CD14-positive monocyte (primary cell): Measurements from ENCODE around the gene DNM2. TPM values are rescaled to one million over a fixed set of nuclear protein-coding genes. Genes with fewer than 3 reads are reported as not detected.

Experiments
- DNase-seq, 3 donors: peaks; one replicate each; pipeline ENCODE4 v3.0.0-alpha.2; 2011 to 2022
- H2AFZ ChIP-seq: 2 replicates; pipeline ENCODE4 v1.6.0; 2012; ENCODE audit warnings: mild to moderate bottlenecking, low read depth, low read length, inconsistent platforms; ENCODE audit not compliant: insufficient read depth, poor library complexity, severe bottlenecking
- H3K27ac ChIP-seq, 2 donors: 1 replicate in 1 of 2; 2 replicates in 1 of 2; pipeline ENCODE4 v1.5.1; 2012 to 2013; ENCODE audit warnings: low read length in 2 of 2, control low read depth in 1 of 2, inconsistent platforms in 1 of 2, low read depth in 1 of 2, mild to moderate bottlenecking in 1 of 2
- H3K27me3 ChIP-seq, 2 donors: one replicate each; pipeline versions ENCODE4 v1.6.0 to v1.6.1; 2011 to 2013; ENCODE audit warnings: low read length in 2 of 2; ENCODE audit not compliant: control insufficient read depth in 2 of 2, insufficient read depth in 2 of 2
- H3K36me3 ChIP-seq, 2 donors: replicated peaks in 1 of 2; 1 replicate in 1 of 2; 2 replicates in 1 of 2; pipeline versions ENCODE4 v1.5.1 to v1.6.1; 2012 to 2013; ENCODE audit warnings: low read length in 2 of 2, control low read depth in 1 of 2, inconsistent platforms in 1 of 2, mild to moderate bottlenecking in 1 of 2; ENCODE audit not compliant: insufficient read depth in 2 of 2, control insufficient read depth in 1 of 2
- H3K4me1 ChIP-seq, 2 donors: 1 replicate in 1 of 2; 2 replicates in 1 of 2; pipeline versions ENCODE4 v1.5.1 to v1.6.1; 2012 to 2013; ENCODE audit warnings: low read length in 2 of 2, control low read depth in 1 of 2, inconsistent platforms in 1 of 2, mild to moderate bottlenecking in 1 of 2, moderate library complexity in 1 of 2; ENCODE audit not compliant: insufficient read depth in 2 of 2, control insufficient read depth in 1 of 2
- H3K4me2 ChIP-seq: replicated peaks from 2 replicates; pipeline ENCODE3; 2012; ENCODE audit warnings: low read length, moderate library complexity, mild to moderate bottlenecking; ENCODE audit not compliant: poor library complexity, severe bottlenecking; ENCODE audit errors: extremely low read depth
- H3K4me3 ChIP-seq, 3 experiments: fragments of 200-600 bp in 1 of 3; sonication (generic) in 1 of 3; replicated peaks in 1 of 3; 1 replicate in 2 of 3; 2 replicates in 1 of 3; pipeline ENCODE4 v1.5.1; 2011 to 2013; ENCODE audit warnings: low read length in 3 of 3, mild to moderate bottlenecking in 3 of 3, control low read depth in 2 of 3, low read depth in 2 of 3, inconsistent platforms in 1 of 3, moderate library complexity in 1 of 3
- H3K79me2 ChIP-seq: 2 replicates; pipeline ENCODE4 v1.6.0; 2012; ENCODE audit warnings: mild to moderate bottlenecking, control low read depth, inconsistent platforms, low read length, moderate library complexity; ENCODE audit not compliant: insufficient read depth
- H3K9ac ChIP-seq: 2 replicates; pipeline ENCODE4 v1.6.0; 2017; ENCODE audit warnings: low read length, mild to moderate bottlenecking; ENCODE audit not compliant: insufficient read depth, poor library complexity, severe bottlenecking
- H3K9me3 ChIP-seq, 2 donors: replicated peaks in 1 of 2; 1 replicate in 1 of 2; 2 replicates in 1 of 2; pipeline versions ENCODE4 v1.5.1 to v1.6.1; 2012 to 2013; ENCODE audit warnings: low read length in 2 of 2, control low read depth in 1 of 2; ENCODE audit not compliant: control insufficient read depth in 1 of 2, insufficient read depth in 1 of 2
- H4K20me1 ChIP-seq: 2 replicates; pipeline ENCODE4 v1.6.0; 2012; ENCODE audit warnings: mild to moderate bottlenecking, low read length, control low read depth, moderate library complexity; ENCODE audit not compliant: insufficient read depth
- H3K27ac Mint-ChIP-seq, 7 donors: one replicate each; pipeline ENCODE4 v1.8.0; 2020; ENCODE audit warnings: mild to moderate bottlenecking in 7 of 7, mixed read lengths in 7 of 7, moderate library complexity in 6 of 7, inconsistent platforms in 2 of 7
- H3K27me3 Mint-ChIP-seq, 3 donors: one replicate each; pipeline ENCODE4 v1.8.0; 2021 to 2022; ENCODE audit warnings: low read depth in 3 of 3, mild to moderate bottlenecking in 3 of 3, mixed read lengths in 3 of 3, moderate library complexity in 3 of 3, inconsistent platforms in 1 of 3
- H3K36me3 Mint-ChIP-seq, 2 donors: one replicate each; pipeline ENCODE4 v1.8.0; 2020; ENCODE audit warnings: mixed read lengths in 2 of 2, inconsistent platforms in 1 of 2, mild to moderate bottlenecking in 1 of 2
- H3K4me1 Mint-ChIP-seq: one replicate; pipeline ENCODE4 v1.8.0; 2020; ENCODE audit warnings: mild to moderate bottlenecking, mixed read lengths
- H3K4me3 Mint-ChIP-seq, 2 donors: one replicate each; pipeline ENCODE4 v1.8.0; 2020; ENCODE audit warnings: mild to moderate bottlenecking in 2 of 2, mixed read lengths in 2 of 2, moderate library complexity in 1 of 2
- H3K9me3 Mint-ChIP-seq, 7 donors: one replicate each; pipeline ENCODE4 v1.8.0; 2020 to 2022; ENCODE audit warnings: mixed read lengths in 7 of 7, mild to moderate bottlenecking in 6 of 7, moderate library complexity in 6 of 7, inconsistent platforms in 2 of 7
- WGBS: methylation state at CpG from one replicate; pipeline ENCODE4 v1.1.5; 2013; ENCODE audit warnings: missing lambda C conversion rate; ENCODE audit not compliant: insufficient coverage; 5-methylcytosine and 5-hydroxymethylcytosine counted together
- intact Hi-C, 2 donors: fragments of 100-400 bp; cut with micrococcal nuclease; formaldehyde crosslinking; loops; one replicate each; pipeline versions ENCODE4 v1.15.0 to v1.15.1; 2023
- polyA plus RNA-seq, 3 donors: library from polyadenylated mRNA; depleted of rRNA in 1 of 3; unstranded in 2 of 3; stranded (reverse) in 1 of 3; fragments of 300-500 nt in 2 of 3; fragments of >200 nt in 1 of 3; fragmentation: Illumina TruSeq in 2 of 3; gene quantifications; 1 replicate in 2 of 3; 2 replicates in 1 of 3; pipeline ENCODE4 v1.2.3, GENCODE V29; 2012 to 2021
- TF ChIP-seq, protein P1 (sequence below): fragments of 200-600 bp; IDR thresholded peaks from one replicate; pipeline ENCODE4 v1.8.0; 2022; ENCODE audit warnings: antibody characterized with exemption, mild to moderate bottlenecking

The DNM2 gene
- polyA plus RNA-seq, 3 donors, result 53.0 to 186 (median 69.5) TPM

DNA sequence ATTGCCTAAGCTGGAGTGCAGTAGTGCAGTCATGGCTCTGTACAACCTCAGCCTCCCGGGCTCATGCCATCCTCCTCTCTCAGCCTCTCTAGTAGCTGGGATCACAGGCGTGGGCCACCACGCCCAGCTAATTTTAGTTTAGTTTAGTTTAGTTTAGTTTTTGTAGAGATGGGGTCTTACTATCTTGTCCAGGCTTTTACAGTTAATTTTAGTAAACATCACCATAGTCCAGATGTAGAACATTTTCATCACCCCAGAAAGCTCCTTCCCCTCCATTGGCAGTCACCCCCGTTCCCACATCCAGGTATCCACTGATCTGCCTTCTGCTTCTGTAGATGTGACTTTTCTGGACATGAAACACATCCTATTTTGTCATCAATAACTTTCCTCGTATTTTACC lies 41.1 kb downstream of the DNM2 start:
- no peak overlapping the region for H3K4me3 ChIP-seq
- peaks cover 88% of the 10 kb centered on the region for H3K79me2 ChIP-seq

DNA sequence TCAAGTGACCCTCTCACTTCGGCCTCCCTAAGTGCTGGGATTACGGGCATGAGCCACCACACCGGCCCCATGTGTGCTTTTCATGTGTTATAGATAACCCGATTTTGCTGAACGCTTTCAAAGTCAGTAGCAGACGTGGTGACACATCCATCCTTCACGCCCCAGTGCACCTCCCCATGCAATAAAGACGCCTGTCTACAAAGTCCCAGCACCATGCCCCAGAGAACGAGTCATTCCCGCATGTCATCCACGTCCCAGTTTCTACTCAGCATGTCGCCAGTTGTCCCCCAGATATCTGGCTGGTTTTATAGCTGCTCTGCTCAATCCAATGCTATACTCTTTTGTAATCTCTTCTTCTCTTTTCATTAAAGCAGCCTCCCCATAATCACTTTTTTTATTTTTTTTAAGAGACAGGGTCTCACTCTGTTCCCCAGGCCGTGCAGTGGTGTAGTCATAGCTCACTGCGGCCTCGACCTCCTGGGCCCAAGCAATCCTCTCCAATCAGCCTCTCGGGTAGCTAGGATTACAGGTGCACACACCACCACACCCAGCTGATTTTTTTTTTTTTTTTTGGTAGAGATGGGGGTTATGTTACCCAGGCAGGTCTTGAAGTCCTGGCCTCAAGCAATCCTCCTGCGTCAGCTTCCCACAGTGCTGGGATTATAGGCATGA lies 42.5 kb downstream of the DNM2 start:
- Mint-ChIP-seq H3K36me3 (peaks cover 29 to 64% of the 10 kb centered on the region in 2 donors), H3K27me3 (no peaks in the 10 kb centered on the region), H3K4me1 (peaks cover 61% of the 10 kb centered on the region), H3K9me3 (peaks cover 0 to 3% (median 0%) of the 10 kb centered on the region in 7 donors), H3K4me3 (peak overlapping the region in 1 of 2 donors; percentile 56), H3K27ac (peak overlapping the region; percentile 89 to 98 (median 95))
- peak overlapping the region in 1 of 3 experiments; percentile 54 for H3K4me3 ChIP-seq
- intact Hi-C loops, result loop anchor here in 1 of 2 donors (5.0 kb wide), 1 partner anchor 43 kb away; the partner anchor contains the start of gene DNM2
- peaks cover 88% of the 10 kb centered on the region for H4K20me1 ChIP-seq
- peaks cover 88% of the 10 kb centered on the region for H3K79me2 ChIP-seq
- no peak overlapping the region for H3K9ac ChIP-seq
- DNase-seq, result peak in 2 of 3 donors; percentile 45 to 50
- peaks cover 46 to 57% of the 10 kb centered on the region in 2 donors for H3K4me1 ChIP-seq
- H3K9me3 ChIP-seq, result no peaks in the 10 kb centered on the region
- H3K4me2 ChIP-seq, result peak overlapping the region; percentile 66
- no peak overlapping the region for H2AFZ ChIP-seq
- no peaks in the 10 kb centered on the region for H3K27me3 ChIP-seq
- 53% methylated on average over 9 of the region's 17 CpGs for WGBS
- peak overlapping the region; percentile 66 to 83 for H3K27ac ChIP-seq
- TF ChIP-seq, protein P1, sequence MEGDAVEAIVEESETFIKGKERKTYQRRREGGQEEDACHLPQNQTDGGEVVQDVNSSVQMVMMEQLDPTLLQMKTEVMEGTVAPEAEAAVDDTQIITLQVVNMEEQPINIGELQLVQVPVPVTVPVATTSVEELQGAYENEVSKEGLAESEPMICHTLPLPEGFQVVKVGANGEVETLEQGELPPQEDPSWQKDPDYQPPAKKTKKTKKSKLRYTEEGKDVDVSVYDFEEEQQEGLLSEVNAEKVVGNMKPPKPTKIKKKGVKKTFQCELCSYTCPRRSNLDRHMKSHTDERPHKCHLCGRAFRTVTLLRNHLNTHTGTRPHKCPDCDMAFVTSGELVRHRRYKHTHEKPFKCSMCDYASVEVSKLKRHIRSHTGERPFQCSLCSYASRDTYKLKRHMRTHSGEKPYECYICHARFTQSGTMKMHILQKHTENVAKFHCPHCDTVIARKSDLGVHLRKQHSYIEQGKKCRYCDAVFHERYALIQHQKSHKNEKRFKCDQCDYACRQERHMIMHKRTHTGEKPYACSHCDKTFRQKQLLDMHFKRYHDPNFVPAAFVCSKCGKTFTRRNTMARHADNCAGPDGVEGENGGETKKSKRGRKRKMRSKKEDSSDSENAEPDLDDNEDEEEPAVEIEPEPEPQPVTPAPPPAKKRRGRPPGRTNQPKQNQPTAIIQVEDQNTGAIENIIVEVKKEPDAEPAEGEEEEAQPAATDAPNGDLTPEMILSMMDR, result no peak
- peaks cover 33 to 41% of the 10 kb centered on the region in 2 donors for H3K36me3 ChIP-seq

More for the DNA sequence above, 41.1 kb downstream of the DNM2 start:
- no peaks in the 10 kb centered on the region for H3K27me3 Mint-ChIP-seq
- H3K9me3 ChIP-seq, result no peaks in the 10 kb centered on the region
- intact Hi-C loops, result loop anchor here in 1 of 2 donors (5.0 kb wide), 1 partner anchor 42 kb away; the partner anchor contains the start of gene DNM2
- no peak overlapping the region for H3K4me3 Mint-ChIP-seq
- H2AFZ ChIP-seq, result no peak overlapping the region
- H3K9ac ChIP-seq, result no peak overlapping the region
- H3K27ac ChIP-seq, result peak overlapping the region; percentile 66 to 83
- no peaks in the 10 kb centered on the region for H3K27me3 ChIP-seq
- peaks cover 23 to 50% of the 10 kb centered on the region in 2 donors for H3K36me3 Mint-ChIP-seq
- H3K36me3 ChIP-seq, result peaks cover 23 to 28% of the 10 kb centered on the region in 2 donors
- peaks cover 88% of the 10 kb centered on the region for H4K20me1 ChIP-seq
- WGBS, result no CpG with 5 or more reads among the region's 5 CpGs
- peaks cover 0 to 3% (median 0%) of the 10 kb centered on the region in 7 donors for H3K9me3 Mint-ChIP-seq
- no peak for DNase-seq
- peak overlapping the region; percentile 89 to 98 (median 95) for H3K27ac Mint-ChIP-seq
- peak overlapping the region; percentile 66 for H3K4me2 ChIP-seq
- TF ChIP-seq, protein P1, result no peak
- H3K4me1 Mint-ChIP-seq, result peaks cover 71% of the 10 kb centered on the region
- peaks cover 56 to 71% of the 10 kb centered on the region in 2 donors for H3K4me1 ChIP-seq
